ENCODE measurements around the gene SFTPA1.
"Not testable (repeated sequence)": the region's sequence is repeated elsewhere in the genome, so short reads cannot be mapped to it uniquely, and the experiment has no call there.

GRCh38 chr10:79623663-79624062, 12.9 kb downstream of the SFTPA1 start:
- TF ChIP-seq ZNF462 (CRISPR knock-in tag; IDR thresholded peaks at IDR 0.05); CTCF (conservative IDR thresholded peaks at IDR 0.05; ENCODE audit: low read depth in 2 of 2); EZH2 (IDR thresholded peaks at IDR 0.05; ENCODE audit: low read depth, unreplicated experiment); NANOG (IDR thresholded peaks at IDR 0.05; ENCODE audit: borderline replicate concordance); REST (IDR thresholded peaks at IDR 0.05; ENCODE audit: unreplicated experiment); EZH2phosphoT487 (IDR thresholded peaks at IDR 0.05; ENCODE audit: unreplicated experiment); ZNF114 (CRISPR knock-in tag; IDR thresholded peaks at IDR 0.05); POLR2AphosphoS5 (IDR thresholded peaks at IDR 0.05; ENCODE audit: low read depth): not testable (repeated sequence)

All from GM23338 (cell line).